Erythroblast (primary cell): ENCODE results near the gene SLMAP.

Experiments used
- GATA1 ChIP-seq: IDR thresholded peaks from 2 replicates; pipeline ENCODE4 v1.6.1; 2011; ENCODE audit warnings: low read depth, mild to moderate bottlenecking, control low read depth, low read length, moderate library complexity
- POLR2A ChIP-seq: IDR thresholded peaks from 2 replicates; pipeline ENCODE4 v1.6.1; 2011; ENCODE audit warnings: mild to moderate bottlenecking, low read length

- no peak for TF ChIP-seq POLR2A
- no peak for TF ChIP-seq GATA1
Measured at GRCh38 chr3:57838627-57839026, 82.5 kb downstream of the SLMAP start.
